HepG2 (cell line): ENCODE results near the gene ARL10. TPM values are rescaled to one million over a fixed set of nuclear protein-coding genes. Genes with fewer than 3 reads are reported as not detected.

Experiments used
- ATAC-seq: fragments of 200-7000 bp; cut with Tn5 transposase; 3 replicates; pipeline ENCODE4 v1.9.1; 2020; ENCODE audit warnings: mild to moderate bottlenecking, moderate library complexity
- BruUV-seq: library from RNA; stranded (reverse); fragments of 400-500 nt; replicated peaks from 2 replicates; lab custom pipeline; 2021; lab: Mats Ljungman, UMichigan
- CTCF ChIA-PET: fragments of 300-600 bp; formaldehyde crosslinking; extraction: SDS; loops from one replicate; lab custom pipeline; 2021; ENCODE audit warnings: low total read pairs, inconsistent platforms, low intra/inter-chr PET ratio; lab: Yijun Ruan, JAX
- POLR2A ChIA-PET: fragments of 350-600 bp; sonication (Branson Sonifier 250); formaldehyde crosslinking; loops from one replicate; lab custom pipeline; 2020; ENCODE audit warnings: antibody characterized with exemption, inconsistent platforms; lab: Yijun Ruan, JAX
- DNase-seq: peaks from one replicate; pipeline ENCODE4 v3.0.0-alpha.2; 2015; ENCODE audit warnings: low spot score
- FAIRE-seq: peaks from 3 replicates; lab custom pipeline; 2011; peaks lifted over from hg19 to GRCh38; lab: Jason Lieb, UNC
- H2AFZ ChIP-seq: one replicate; pipeline ENCODE4 v1.6.1; 2011; ENCODE audit warnings: low read length, inconsistent platforms
- H3K27ac ChIP-seq: fragments of 300-600 bp; 3 replicates; pipeline ENCODE4 v1.8.0; 2011; ENCODE audit warnings: mixed run types, mild to moderate bottlenecking, mixed read lengths, low read length, inconsistent platforms; ENCODE audit not compliant: insufficient read depth; ENCODE audit errors: extremely low read length
- H3K27me3 ChIP-seq, 2 experiments: fragments of 200-600 bp in 1 of 2; 2 replicates in 1 of 2; 3 replicates in 1 of 2; pipeline versions ENCODE4 v1.6.0 to v1.8.0; 2011; ENCODE audit warnings: low read length in 2 of 2, mild to moderate bottlenecking in 2 of 2, moderate library complexity in 2 of 2, inconsistent platforms in 1 of 2; ENCODE audit not compliant: insufficient read depth in 2 of 2, control insufficient read depth in 1 of 2
- H3K36me3 ChIP-seq, 2 experiments: fragments of 200-600 bp in 1 of 2; replicated peaks in 1 of 2; 2 replicates in 1 of 2; 3 replicates in 1 of 2; pipeline versions ENCODE4 v1.5.1 to v1.8.0; 2011; ENCODE audit warnings: low read length in 2 of 2, inconsistent platforms in 1 of 2; ENCODE audit not compliant: insufficient read depth in 2 of 2, control insufficient read depth in 1 of 2
- H3K4me1 ChIP-seq: 2 replicates; pipeline ENCODE4 v1.5.1; 2012; ENCODE audit warnings: low read length, inconsistent platforms; ENCODE audit not compliant: insufficient read depth
- H3K4me2 ChIP-seq: 2 replicates; pipeline ENCODE4 v1.6.0; 2011; ENCODE audit warnings: low read depth, low read length, inconsistent platforms
- H3K4me3 ChIP-seq, 3 experiments: fragments of 200-600 bp in 1 of 3; sonication (generic), shearing (Covaris generic) in 1 of 3; replicated peaks in 1 of 3; 2 replicates each; pipeline ENCODE4 v1.5.1; 2011 to 2016; ENCODE audit warnings: low read length in 3 of 3, inconsistent platforms in 2 of 3, low read depth in 2 of 3, mild to moderate bottlenecking in 2 of 3, control low read depth in 1 of 3, mixed read lengths in 1 of 3; ENCODE audit not compliant: insufficient read depth in 1 of 3
- H3K79me2 ChIP-seq: one replicate; pipeline ENCODE4 v1.6.1; 2011; ENCODE audit warnings: low read length, inconsistent platforms; ENCODE audit not compliant: insufficient read depth
- H3K9ac ChIP-seq: 2 replicates; pipeline ENCODE4 v1.6.0; 2011; ENCODE audit warnings: mild to moderate bottlenecking, low read depth, low read length, inconsistent platforms; ENCODE audit not compliant: insufficient read depth
- H3K9me3 ChIP-seq: 2 replicates; pipeline ENCODE4 v1.5.1; 2012; ENCODE audit warnings: mild to moderate bottlenecking, low read length
- H4K20me1 ChIP-seq: 2 replicates; pipeline ENCODE4 v1.6.0; 2011; ENCODE audit warnings: inconsistent platforms, mild to moderate bottlenecking, low read length, moderate library complexity; ENCODE audit not compliant: insufficient read depth
- CTCF ChIP-seq: sonication (generic); formaldehyde crosslinking; IDR thresholded peaks from 2 replicates; pipeline ENCODE4 v1.5.0; 2020; ENCODE audit warnings: mild to moderate bottlenecking, missing genetic modification reagents, moderate library complexity
- HOXD1 ChIP-seq: sonication (generic); formaldehyde crosslinking; IDR thresholded peaks from 2 replicates; pipeline ENCODE4 v1.5.0; 2020; ENCODE audit warnings: missing genetic modification reagents
- NFIC ChIP-seq: IDR thresholded peaks from 2 replicates; pipeline ENCODE4 v1.6.1; 2012; ENCODE audit warnings: mild to moderate bottlenecking, low read length, inconsistent platforms
- STAG1 ChIP-seq: sonication (generic); formaldehyde crosslinking; IDR thresholded peaks from 2 replicates; pipeline ENCODE4 v1.4.0; 2020; ENCODE audit warnings: missing genetic modification reagents
- WGBS: methylation state at CpG from one replicate; pipeline ENCODE4 v1.1.6; 2017; ENCODE audit warnings: low lambda C conversion rate; 5-methylcytosine and 5-hydroxymethylcytosine counted together
- in situ Hi-C: cut with HindIII; loops from 2 replicates; pipeline ENCODE4 v1.10.0; 2017; ENCODE audit warnings: low pct_unique_long_range_greater_than_20kb; ENCODE audit not compliant: extremely low pct_ligation_motif_present
- intact Hi-C: fragments of 100-400 bp; cut with micrococcal nuclease; formaldehyde crosslinking; loops from one replicate; pipeline ENCODE4 v1.10.0; 2022; ENCODE audit not compliant: unreplicated experiment
- polyA plus RNA-seq, 8 experiments: library from polyadenylated mRNA; depleted of rRNA in 3 of 8; stranded (reverse) in 7 of 8; unstranded in 1 of 8; fragments of >200 nt; fragmentation: Illumina TruSeq in 4 of 8; extraction: Trizol in 4 of 8; gene quantifications; 2 replicates each; pipeline versions ENCODE4 v1.2.1 to v1.2.3, GENCODE V29; 2011 to 2016; ENCODE audit warnings: low read depth in 4 of 8, missing spikeins in 1 of 8, mixed read lengths in 1 of 8; ENCODE audit not compliant: insufficient read depth in 1 of 8
- total RNA-seq, 5 experiments: library from RNA; depleted of rRNA; stranded (reverse); fragments of >200 nt; fragmentation: Illumina TruSeq; extraction: Trizol; gene quantifications; 2 replicates each; pipeline ENCODE4 v1.2.3, GENCODE V29; 2016; ENCODE audit warnings: low read depth in 1 of 5
- TF ChIP-seq, protein P1 (sequence below): sonication (generic); formaldehyde crosslinking; IDR thresholded peaks from 2 replicates; pipeline ENCODE4 v1.5.0; 2020; ENCODE audit warnings: missing genetic modification reagents

The ARL10 gene
- total and polyA plus RNA-seq, 2 of the 13 experiments (the other 11 are each of a cell fraction or from before 2014, with no cell fraction given): 0.18 to 0.50 TPM

DNA sequence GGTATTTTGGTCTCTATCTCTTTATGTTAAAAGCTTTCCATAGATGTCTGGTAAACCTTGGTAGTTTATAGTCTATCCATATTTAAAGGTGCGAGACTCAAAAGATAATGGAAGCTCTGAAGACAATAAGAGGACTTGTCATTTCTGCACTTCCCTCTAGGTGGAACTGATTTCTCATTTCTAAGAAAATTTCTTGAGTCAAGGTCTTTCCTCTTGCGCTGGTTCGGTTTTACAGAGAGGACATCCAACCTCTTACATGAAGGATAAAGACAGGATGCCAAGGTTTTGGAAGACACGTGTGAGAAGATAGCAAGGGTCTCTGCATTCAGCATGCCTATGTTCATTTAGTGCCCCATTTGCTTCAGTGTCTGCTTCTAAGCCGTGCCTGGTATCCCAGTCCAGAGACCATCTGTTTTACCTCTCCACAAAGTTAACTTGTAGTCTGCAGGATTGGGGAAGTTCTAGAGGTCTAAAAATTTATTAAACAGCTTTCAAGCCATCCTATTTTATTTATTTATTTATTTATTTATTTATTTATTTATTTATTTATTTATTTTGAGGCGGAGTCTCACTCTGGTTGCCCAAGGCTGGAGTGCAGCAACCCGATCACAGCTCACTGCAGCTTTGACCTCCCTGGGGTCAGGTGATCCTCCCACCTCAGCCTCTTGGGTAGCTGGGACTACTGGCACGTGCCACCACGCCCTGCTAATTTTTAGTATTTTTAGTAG, 45.3 kb upstream of the ARL10 start:
- ATAC-seq (no peak), FAIRE-seq (no peak), DNase-seq (peak; percentile 18)
- Histone ChIP-seq H3K27me3 (no peaks in the 10 kb centered on the region), H3K4me3 (no peak overlapping the region), H3K9me3 (no peaks in the 10 kb centered on the region), H3K79me2 (no peaks in the 10 kb centered on the region), H4K20me1 (no peaks in the 10 kb centered on the region), H2AFZ (no peak overlapping the region), H3K4me2 (no peak overlapping the region), H3K36me3 (peaks cover 4 to 15% of the 10 kb centered on the region in 2 experiments; a peak in 4 of 5 replicates)
- CTCF ChIA-PET: no interaction called here
- WGBS: 93% methylated on average over 9 of the region's 9 CpGs
- intact Hi-C loops (no loop called here), in situ Hi-C loops (no loop called here)
- BruUV-seq: no TSS peak
- POLR2A ChIA-PET: interaction anchor here (0.8 kb wide), 1 partner anchor 42 kb away, joined by 3 read pairs; the partner anchor contains the start of gene KIAA1191
- TF ChIP-seq, protein P1, sequence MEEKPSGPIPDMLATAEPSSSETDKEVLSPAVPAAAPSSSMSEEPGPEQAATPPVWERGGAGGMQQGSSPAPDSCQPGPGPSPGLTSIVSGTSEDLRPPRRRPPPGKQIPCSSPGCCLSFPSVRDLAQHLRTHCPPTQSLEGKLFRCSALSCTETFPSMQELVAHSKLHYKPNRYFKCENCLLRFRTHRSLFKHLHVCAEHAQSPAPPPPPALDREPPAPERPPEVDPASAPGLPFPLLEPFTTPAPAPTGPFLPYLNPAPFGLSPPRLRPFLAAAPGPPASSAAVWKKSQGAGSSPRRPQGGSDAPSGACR (CRISPR knock-in tag): no peak
- TF ChIP-seq STAG1 (CRISPR knock-in tag): peak; percentile 45
- no peak for TF ChIP-seq NFIC
- peak; percentile 37 for TF ChIP-seq CTCF (CRISPR knock-in tag)
- TF ChIP-seq HOXD1 (CRISPR knock-in tag): no peak
- TF ChIP-seq, all 625 proteins: peak for 2
- H3K27ac ChIP-seq: no peak overlapping the region
- H3K4me1 ChIP-seq: no peaks in the 10 kb centered on the region
- no peak overlapping the region for H3K9ac ChIP-seq
